ENCODE measurements around the gene MVK.

MVK gene

DNA sequence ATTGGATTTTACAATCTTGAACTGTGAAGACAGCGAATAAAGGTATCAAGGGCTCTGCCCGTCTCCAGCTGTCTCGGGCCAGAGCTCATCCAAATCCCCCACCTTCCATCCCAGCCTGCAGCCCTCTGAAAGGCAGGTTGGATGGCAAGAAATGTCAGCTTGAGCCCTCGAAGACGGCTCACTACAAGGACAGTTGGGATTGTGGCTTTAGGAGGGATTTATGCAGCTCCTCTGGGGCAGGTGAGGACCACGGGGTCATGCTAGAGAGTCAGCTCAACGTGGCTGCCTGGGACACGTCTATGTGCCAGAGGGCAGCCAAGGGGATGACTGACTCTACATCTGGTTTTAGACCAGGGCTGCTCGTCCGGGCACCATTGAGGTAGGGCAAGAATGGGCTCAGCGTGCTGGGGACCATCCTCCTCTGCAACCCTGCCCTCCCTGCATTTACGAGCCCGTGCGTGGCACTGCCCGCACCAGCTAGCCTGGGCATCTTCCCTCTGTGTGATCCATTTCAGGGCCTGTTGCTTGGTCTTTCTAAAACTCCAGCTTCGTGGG is 16.2 kb downstream of the MVK start:
- TF ChIP-seq, protein P1, sequence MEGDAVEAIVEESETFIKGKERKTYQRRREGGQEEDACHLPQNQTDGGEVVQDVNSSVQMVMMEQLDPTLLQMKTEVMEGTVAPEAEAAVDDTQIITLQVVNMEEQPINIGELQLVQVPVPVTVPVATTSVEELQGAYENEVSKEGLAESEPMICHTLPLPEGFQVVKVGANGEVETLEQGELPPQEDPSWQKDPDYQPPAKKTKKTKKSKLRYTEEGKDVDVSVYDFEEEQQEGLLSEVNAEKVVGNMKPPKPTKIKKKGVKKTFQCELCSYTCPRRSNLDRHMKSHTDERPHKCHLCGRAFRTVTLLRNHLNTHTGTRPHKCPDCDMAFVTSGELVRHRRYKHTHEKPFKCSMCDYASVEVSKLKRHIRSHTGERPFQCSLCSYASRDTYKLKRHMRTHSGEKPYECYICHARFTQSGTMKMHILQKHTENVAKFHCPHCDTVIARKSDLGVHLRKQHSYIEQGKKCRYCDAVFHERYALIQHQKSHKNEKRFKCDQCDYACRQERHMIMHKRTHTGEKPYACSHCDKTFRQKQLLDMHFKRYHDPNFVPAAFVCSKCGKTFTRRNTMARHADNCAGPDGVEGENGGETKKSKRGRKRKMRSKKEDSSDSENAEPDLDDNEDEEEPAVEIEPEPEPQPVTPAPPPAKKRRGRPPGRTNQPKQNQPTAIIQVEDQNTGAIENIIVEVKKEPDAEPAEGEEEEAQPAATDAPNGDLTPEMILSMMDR (IDR thresholded peaks at IDR 0.05; ENCODE audit: control insufficient read depth, insufficient read depth, low read depth, low read length, missing control alignments), result no peak
- H3K4me3 ChIP-seq (ENCODE audit: control insufficient read depth, low read depth, low read length), result no peak overlapping the region
- DNase-seq (ENCODE audit: low read depth), result no peak

DNA sequence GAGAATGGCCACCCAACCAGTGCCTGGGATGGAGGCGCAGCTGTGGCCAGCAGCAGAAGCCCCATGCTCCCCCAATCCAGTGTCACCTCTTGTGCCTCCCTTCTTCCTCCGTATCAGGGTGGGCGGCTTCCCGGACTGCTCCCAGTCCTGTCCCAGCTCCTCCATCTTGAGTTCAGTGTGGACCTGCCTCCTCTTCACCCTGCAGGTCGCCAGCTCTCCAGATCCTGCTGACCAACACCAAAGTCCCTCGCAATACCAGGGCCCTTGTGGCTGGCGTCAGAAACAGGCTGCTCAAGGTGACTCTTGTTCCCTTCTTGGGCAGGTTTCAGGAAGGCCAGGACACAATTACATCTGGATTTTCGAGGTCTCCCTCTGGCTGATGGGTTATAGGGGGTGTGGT is 17.0 kb downstream of the MVK start:
- DNase-seq (ENCODE audit: low read depth), result no peak
- TF ChIP-seq, protein P1 (IDR thresholded peaks at IDR 0.05; ENCODE audit: control insufficient read depth, insufficient read depth, low read depth, low read length, missing control alignments), result no peak
- H3K4me3 ChIP-seq (ENCODE audit: control insufficient read depth, low read depth, low read length), result no peak overlapping the region

DNA sequence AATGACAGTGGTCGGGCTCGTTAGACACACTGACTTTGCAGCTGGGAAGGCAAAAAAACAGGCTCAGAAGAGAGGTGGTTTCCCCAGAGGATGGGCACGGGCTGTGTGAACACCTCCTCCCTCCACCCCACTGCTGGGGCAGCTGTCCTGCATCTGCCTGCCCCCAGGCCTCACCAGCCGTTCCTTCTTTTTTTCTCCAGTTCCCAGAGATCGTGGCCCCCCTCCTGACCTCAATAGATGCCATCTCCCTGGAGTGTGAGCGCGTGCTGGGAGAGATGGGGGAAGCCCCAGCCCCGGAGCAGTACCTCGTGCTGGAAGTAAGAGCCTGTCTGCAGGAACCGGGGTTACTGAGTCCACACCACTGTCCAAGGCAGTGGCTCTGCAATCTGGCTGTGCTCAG is 17.4 kb downstream of the MVK start:
- H3K4me3 ChIP-seq (ENCODE audit: control insufficient read depth, low read depth, low read length), result no peak overlapping the region
- TF ChIP-seq, protein P1 (IDR thresholded peaks at IDR 0.05; ENCODE audit: control insufficient read depth, insufficient read depth, low read depth, low read length, missing control alignments), result no peak
- no peak for DNase-seq (ENCODE audit: low read depth)

DNA sequence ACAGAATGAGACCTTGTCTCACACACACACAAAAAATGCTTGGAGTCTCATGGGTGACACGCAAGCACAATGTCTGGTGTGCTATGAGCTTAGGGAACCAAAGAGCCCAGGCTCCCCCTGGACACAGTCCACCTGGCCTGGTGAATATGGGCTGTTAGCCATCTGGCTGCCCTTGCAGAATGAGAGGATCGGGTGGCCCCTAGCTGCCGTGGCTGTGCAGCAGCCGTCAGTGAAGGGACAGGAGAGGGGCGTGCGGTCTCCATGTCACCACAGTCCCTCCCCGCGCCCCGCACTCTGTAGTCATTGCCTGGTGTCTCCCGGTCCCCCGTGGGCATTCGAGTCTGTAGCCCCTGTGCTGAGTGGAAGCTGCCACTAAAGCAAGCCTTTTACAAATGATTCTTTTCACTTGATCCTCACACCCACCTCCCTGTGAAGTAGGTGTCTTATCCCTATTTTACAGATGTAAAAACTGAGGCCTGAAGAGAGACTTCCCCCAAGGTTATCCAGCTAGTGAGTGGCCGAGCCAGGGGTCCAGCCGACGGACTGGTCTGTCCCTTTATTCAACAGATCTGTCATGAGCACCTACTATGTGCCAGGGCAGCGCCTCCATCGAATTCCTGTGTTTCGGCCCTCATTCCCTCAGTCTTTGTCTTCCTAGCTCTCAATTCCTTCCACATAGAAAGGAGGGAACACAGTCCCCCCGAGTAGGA is 18.8 kb downstream of the MVK start:
- TF ChIP-seq, protein P1 (IDR thresholded peaks at IDR 0.05; ENCODE audit: control insufficient read depth, insufficient read depth, low read depth, low read length, missing control alignments), result no peak
- H3K4me3 ChIP-seq (ENCODE audit: control insufficient read depth, low read depth, low read length), result no peak overlapping the region
- DNase-seq (ENCODE audit: low read depth), result no peak

DNA sequence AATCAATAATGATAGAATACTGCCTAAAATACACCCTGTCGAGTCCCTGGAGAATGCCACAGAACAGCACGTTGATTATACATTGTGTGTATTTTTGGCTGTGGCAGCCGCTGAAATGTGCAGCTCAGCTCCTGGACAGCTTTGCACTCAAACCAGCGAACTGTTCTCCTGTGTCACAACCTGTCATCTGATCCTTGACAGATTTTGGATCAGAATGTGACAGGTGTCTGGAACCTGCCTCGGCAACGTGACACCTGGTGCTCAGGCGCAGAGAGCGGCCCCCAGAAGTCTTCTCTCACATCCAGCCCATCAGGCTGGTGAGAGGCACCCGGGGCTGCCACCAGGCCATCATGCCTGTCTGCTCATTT is 19.3 kb downstream of the MVK start:
- TF ChIP-seq, protein P1 (IDR thresholded peaks at IDR 0.05; ENCODE audit: control insufficient read depth, insufficient read depth, low read depth, low read length, missing control alignments), result no peak
- DNase-seq (ENCODE audit: low read depth), result no peak
- H3K4me3 ChIP-seq (ENCODE audit: control insufficient read depth, low read depth, low read length), result no peak overlapping the region

DNA sequence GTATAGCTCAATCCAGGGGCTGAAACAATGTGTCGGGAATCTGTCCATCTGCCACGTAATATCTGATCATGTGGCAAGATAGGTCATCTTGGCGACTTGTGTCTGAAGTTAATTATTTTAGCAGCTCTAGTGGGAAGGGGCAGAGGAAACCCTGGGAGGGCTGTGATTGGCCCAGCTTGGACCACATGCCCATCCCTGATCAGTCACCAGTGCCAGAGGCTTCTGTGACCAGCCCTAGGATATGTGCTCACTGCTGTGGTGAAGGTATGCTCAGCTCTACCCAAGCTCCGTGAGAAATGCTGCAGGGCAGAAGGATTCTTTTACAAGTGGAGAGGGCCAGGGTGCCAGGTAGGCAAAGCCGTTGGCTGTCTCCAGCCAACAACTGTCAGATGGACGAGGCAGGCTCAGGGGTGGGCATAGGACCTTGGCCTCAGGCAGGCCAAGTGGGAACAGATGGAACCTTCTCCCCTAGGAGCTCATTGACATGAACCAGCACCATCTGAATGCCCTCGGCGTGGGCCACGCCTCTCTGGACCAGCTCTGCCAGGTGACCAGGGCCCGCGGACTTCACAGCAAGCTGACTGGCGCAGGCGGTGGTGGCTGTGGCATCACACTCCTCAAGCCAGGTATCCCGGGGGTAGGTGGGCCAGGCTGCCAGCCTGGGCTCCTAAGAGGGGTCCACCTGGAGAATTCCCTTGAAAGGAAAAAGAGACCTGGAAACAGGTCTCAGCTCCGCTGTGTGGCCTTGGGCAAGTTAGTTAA is 21.1 kb downstream of the MVK start:
- TF ChIP-seq, protein P1 (IDR thresholded peaks at IDR 0.05; ENCODE audit: control insufficient read depth, insufficient read depth, low read depth, low read length, missing control alignments), result no peak
- H3K4me3 ChIP-seq (ENCODE audit: control insufficient read depth, low read depth, low read length), result no peak overlapping the region
- DNase-seq (ENCODE audit: low read depth), result no peak

All from AG09309 (cell line).